Neural crest cell (in vitro differentiated cells): ENCODE measurements around the gene IKZF5. TPM values are rescaled to one million over a fixed set of nuclear protein-coding genes. Genes with fewer than 3 reads are reported as not detected.
A peak's percentile ranks its signal among the peaks of the same experiment; 100 is the strongest.

Experiments
- DNase-seq: peaks from one replicate; pipeline ENCODE4 v3.0.0; 2021; ENCODE audit warnings: low read depth, mixed read lengths, low spot score
- H3K27ac Mint-ChIP-seq: one replicate; pipeline ENCODE4 v1.8.0; 2021; ENCODE audit warnings: mild to moderate bottlenecking, mixed read lengths; ENCODE audit not compliant: unreplicated experiment
- H3K27me3 Mint-ChIP-seq: 2 replicates; pipeline ENCODE4 v1.8.0; 2021; ENCODE audit warnings: low read depth, mild to moderate bottlenecking, mixed read lengths
- H3K36me3 Mint-ChIP-seq: 2 replicates; pipeline ENCODE4 v1.8.0; 2021; ENCODE audit warnings: low read depth, mild to moderate bottlenecking, mixed read lengths
- H3K4me1 Mint-ChIP-seq: 2 replicates; pipeline ENCODE4 v1.8.0; 2021; ENCODE audit warnings: mixed read lengths
- H3K4me3 Mint-ChIP-seq: one replicate; pipeline ENCODE4 v1.8.0; 2021; ENCODE audit warnings: mild to moderate bottlenecking, mixed read lengths
- H3K9me3 Mint-ChIP-seq: 2 replicates; pipeline ENCODE4 v1.8.0; 2021; ENCODE audit warnings: mixed read lengths
- total RNA-seq: library from RNA; stranded (reverse); gene quantifications from 2 replicates; pipeline ENCODE4 v1.2.1, GENCODE V29; 2021
- TF ChIP-seq, protein P1 (sequence below): fragments of 200-600 bp; sonication (generic); conservative IDR thresholded peaks from 2 replicates; pipeline ENCODE4 v1.5.0; 2021; ENCODE audit warnings: antibody characterized with exemption, mild to moderate bottlenecking

The IKZF5 gene
- total RNA-seq, 1 donor from 2014 or later: 12.1 TPM

DNA sequence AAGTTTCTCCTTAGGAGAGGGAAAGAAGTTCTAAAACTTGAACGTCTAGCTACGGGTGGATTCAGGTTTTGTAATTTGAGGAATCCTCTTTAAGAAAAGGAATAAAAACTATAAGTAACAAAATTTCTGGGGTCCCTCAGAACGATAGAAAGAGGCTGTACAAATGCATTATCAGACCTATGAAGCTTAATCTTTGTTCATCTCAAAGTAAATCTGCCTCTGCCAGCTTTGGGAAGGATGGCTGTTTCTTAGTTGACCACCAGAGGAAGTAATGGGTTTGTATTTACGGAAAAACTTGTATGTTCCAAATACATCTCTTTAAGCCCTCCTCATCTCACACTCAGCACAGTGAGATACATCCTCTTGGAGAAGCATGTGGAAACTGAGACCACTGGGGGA lies 27.5 kb downstream of the IKZF5 start:
- Mint-ChIP-seq H3K4me1 (peaks cover 14% of the 10 kb centered on the region), H3K27me3 (peaks cover 6% of the 10 kb centered on the region), H3K4me3 (peak overlapping the region; percentile 93), H3K9me3 (no peaks in the 10 kb centered on the region), H3K36me3 (no peaks in the 10 kb centered on the region), H3K27ac (no peak overlapping the region)
- TF ChIP-seq, protein P1, sequence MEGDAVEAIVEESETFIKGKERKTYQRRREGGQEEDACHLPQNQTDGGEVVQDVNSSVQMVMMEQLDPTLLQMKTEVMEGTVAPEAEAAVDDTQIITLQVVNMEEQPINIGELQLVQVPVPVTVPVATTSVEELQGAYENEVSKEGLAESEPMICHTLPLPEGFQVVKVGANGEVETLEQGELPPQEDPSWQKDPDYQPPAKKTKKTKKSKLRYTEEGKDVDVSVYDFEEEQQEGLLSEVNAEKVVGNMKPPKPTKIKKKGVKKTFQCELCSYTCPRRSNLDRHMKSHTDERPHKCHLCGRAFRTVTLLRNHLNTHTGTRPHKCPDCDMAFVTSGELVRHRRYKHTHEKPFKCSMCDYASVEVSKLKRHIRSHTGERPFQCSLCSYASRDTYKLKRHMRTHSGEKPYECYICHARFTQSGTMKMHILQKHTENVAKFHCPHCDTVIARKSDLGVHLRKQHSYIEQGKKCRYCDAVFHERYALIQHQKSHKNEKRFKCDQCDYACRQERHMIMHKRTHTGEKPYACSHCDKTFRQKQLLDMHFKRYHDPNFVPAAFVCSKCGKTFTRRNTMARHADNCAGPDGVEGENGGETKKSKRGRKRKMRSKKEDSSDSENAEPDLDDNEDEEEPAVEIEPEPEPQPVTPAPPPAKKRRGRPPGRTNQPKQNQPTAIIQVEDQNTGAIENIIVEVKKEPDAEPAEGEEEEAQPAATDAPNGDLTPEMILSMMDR: peak; percentile 50
- DNase-seq: no peak

DNA sequence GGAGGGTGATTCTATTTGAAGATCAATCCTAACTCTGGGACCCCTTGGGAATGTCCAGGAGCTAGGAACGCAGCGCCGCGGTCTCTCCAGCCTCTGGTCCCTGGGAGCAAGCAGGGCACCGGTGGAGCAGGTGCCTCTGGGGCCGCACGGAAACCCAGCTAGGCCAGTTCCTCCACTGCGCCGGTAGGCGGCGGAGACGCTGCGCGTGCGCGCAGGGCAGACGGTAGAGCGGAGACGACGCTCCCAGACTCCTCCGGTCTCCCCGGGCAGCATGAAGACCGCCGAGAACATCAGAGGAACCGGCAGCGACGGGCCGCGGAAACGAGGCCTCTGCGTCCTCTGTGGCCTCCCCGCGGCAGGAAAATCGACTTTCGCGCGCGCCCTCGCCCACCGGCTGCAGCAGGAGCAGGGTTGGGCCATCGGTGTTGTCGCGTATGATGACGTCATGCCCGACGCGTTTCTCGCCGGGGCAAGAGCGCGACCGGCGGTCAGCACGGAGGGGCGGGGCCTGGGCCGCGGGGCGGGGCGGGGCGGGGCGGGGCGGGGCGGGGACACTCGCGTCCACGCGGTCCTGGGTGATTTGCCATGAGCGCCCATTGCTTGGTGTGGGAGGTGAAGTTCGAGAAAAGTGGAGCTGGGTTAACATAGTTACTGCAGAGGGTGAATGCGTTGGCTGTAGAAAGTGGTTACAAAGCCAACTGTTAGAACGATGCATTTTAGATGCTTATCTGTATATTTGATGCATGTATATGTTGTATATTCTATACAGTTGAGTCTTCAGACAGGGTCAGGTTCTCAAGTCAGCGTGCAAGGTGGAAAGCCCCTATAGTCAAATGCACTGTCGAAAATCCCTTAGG lies 28.2 kb downstream of the IKZF5 start, which contains the start of gene PSTK:
Gene PSTK, plus strand, starts transcription at position 193 of the 857 bp plus-strand sequence. Its CDS starts 79 bp downstream, at position 272.
- Mint-ChIP-seq H3K27ac (peak within 1 kb of the TSS; percentile 99), H3K4me1 (peaks cover 14% of the 10 kb centered on the region), H3K9me3 (no peaks in the 10 kb centered on the region), H3K36me3 (no peaks in the 10 kb centered on the region), H3K27me3 (peaks cover 10% of the 10 kb centered on the region), H3K4me3 (peak within 1 kb of the TSS; percentile 93)
- DNase-seq: peak; percentile 81
- TF ChIP-seq, protein P1: peak; percentile 96

- Mint-ChIP-seq H3K36me3 (no peaks in the 10 kb centered on the region), H3K27ac (no peak overlapping the region), H3K9me3 (no peaks in the 10 kb centered on the region), H3K4me1 (peaks cover 5% of the 10 kb centered on the region), H3K27me3 (peaks cover 24% of the 10 kb centered on the region), H3K4me3 (no peak overlapping the region)
- DNase-seq: no peak
- TF ChIP-seq, protein P1: no peak
Observed at GRCh38 chr10:122974543-122975064, 34.0 kb downstream of the IKZF5 start.

DNA sequence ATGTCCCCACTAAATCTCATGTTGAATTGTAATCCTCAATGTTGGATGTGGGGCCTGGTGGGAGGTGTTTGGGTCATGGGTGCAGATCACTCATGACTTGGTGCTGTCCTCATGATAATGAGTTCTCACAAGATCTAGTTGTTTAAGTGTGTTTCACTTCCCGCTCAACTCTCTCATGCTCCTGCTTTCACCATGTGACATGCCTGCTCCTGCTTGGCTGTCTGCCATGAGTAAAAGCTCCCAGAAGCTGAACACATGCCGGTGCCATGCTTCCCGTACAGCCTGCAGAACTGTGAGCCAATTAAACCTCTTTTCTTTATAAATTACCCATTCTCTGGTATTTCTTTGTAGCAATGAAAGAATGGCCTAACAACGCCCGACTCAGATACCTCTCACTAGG lies 34.6 kb downstream of the IKZF5 start:
- no peaks in the 10 kb centered on the region for H3K36me3 Mint-ChIP-seq
- no peak overlapping the region for H3K4me3 Mint-ChIP-seq
- TF ChIP-seq, protein P1: no peak
- no peak for DNase-seq
- peaks cover 24% of the 10 kb centered on the region for H3K27me3 Mint-ChIP-seq
- peaks cover 5% of the 10 kb centered on the region for H3K4me1 Mint-ChIP-seq
- H3K9me3 Mint-ChIP-seq: peaks cover under 1% of the 10 kb centered on the region
- H3K27ac Mint-ChIP-seq: no peak overlapping the region

GRCh38 chr10:122968698-122969097 lies 39.9 kb downstream of the IKZF5 start:
- H3K36me3 Mint-ChIP-seq: peaks cover 11% of the 10 kb centered on the region
- no peak overlapping the region for H3K27ac Mint-ChIP-seq
- H3K27me3 Mint-ChIP-seq: peaks cover 29% of the 10 kb centered on the region
- H3K4me1 Mint-ChIP-seq: peaks cover 5% of the 10 kb centered on the region
- no peak overlapping the region for H3K4me3 Mint-ChIP-seq
- H3K9me3 Mint-ChIP-seq: peaks cover 23% of the 10 kb centered on the region
- TF ChIP-seq, protein P1: no peak
- DNase-seq: no peak
